Measurements from ENCODE around the gene NID2. TPM values are rescaled to one million over a fixed set of nuclear protein-coding genes. Genes with fewer than 3 reads are reported as not detected.

NID2 gene
- total RNA-seq, 1 donor from 2014 or later: 0.36 TPM

- intact Hi-C loops (cut with micrococcal nuclease): no loop called here
These were observed 98.9 kb downstream of the NID2 start for GRCh38 chr14:51969852-51970540.

- intact Hi-C loops (cut with micrococcal nuclease): no loop called here
These were observed 101.3 kb downstream of the NID2 start for GRCh38 chr14:51967521-51967920.

GRCh38 chr14:51963286-51963685, 105.6 kb downstream of the NID2 start:
- intact Hi-C loops (cut with micrococcal nuclease): no loop called here

GRCh38 chr14:51962711-51963110, 106.1 kb downstream of the NID2 start:
- intact Hi-C loops (cut with micrococcal nuclease): no loop called here

- intact Hi-C loops (cut with micrococcal nuclease): no loop called here
These were observed 108.0 kb downstream of the NID2 start for GRCh38 chr14:51960866-51961265.

- intact Hi-C loops (cut with micrococcal nuclease): no loop called here
These were observed 108.9 kb downstream of the NID2 start for GRCh38 chr14:51959928-51960327.

GRCh38 chr14:51957950-51958349, 110.9 kb downstream of the NID2 start:
- intact Hi-C loops (cut with micrococcal nuclease): no loop called here

Other genes starting within 250 kb of the NID2 start
- gene GNG2, start 208.4 kb downstream of the NID2 start, total RNA-seq: 190 and 204 TPM in 2 replicates
- gene RTRAF, start 79.5 kb downstream of the NID2 start, total RNA-seq: 179 and 182 TPM in 2 replicates
- gene PTGDR, start 198.6 kb upstream of the NID2 start, total RNA-seq: 0.66 TPM in 2 replicates
- 123 and 128 TPM in 2 replicates for gene PTGER2, start 245.3 kb upstream of the NID2 start, total RNA-seq

All from T-helper 2 cell treated with Interferon-gamma antibody and Interleukin-4, amounts not matched to agents 100 ng/mL and 5 ng/mL, for 36 hours (primary cell).